ENCODE results near the gene CABS1. TPM values are rescaled to one million over a fixed set of nuclear protein-coding genes. Genes with fewer than 3 reads are reported as not detected.

CABS1 gene
- total and polyA plus RNA-seq, 2 of the 13 experiments (the other 11 are each of a cell fraction or from before 2014, with no cell fraction given): not detected

DNA sequence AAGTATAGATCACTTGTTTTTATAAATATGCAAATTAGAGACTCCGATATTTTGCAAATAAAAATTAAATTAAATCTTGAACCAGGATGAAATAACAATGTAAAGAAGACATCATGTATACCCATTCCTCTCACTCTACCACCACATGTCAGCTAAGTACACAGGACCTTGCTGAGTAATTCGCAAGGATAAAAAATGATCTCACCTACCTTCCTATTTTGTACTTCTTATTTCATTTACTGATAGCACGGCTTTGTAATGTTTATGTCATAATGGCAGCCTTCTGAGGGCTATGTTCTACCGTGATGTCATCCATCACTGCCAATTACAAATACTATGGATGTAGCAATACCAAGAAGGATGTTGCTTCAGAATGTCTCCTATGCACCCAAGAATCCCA, 37.2 kb downstream of the CABS1 start:
- ATAC-seq (no peak), FAIRE-seq (no peak), DNase-seq (ENCODE audit: low spot score) (no peak)
- WGBS (ENCODE audit: low lambda C conversion rate): 13% methylated on average over 4 of the region's 4 CpGs
- Histone ChIP-seq H3K36me3 (replicated peaks in 1 of 2; ENCODE audit: control insufficient read depth in 1 of 2, insufficient read depth in 2 of 2, low read length in 2 of 2) (no peaks in the 10 kb centered on the region), H2AFZ (ENCODE audit: low read length) (no peak overlapping the region), H3K79me2 (ENCODE audit: insufficient read depth, low read length) (no peaks in the 10 kb centered on the region), H3K9me3 (ENCODE audit: low read length) (no peaks in the 10 kb centered on the region), H3K27ac (ENCODE audit: extremely low read length, insufficient read depth, low read length) (no peak overlapping the region), H3K4me1 (ENCODE audit: insufficient read depth, low read length) (no peaks in the 10 kb centered on the region), H3K4me3 (replicated peaks in 1 of 3; ENCODE audit: insufficient read depth in 1 of 3, low read depth in 2 of 3, low read length in 3 of 3) (no peak overlapping the region), H3K27me3 (ENCODE audit: control insufficient read depth in 1 of 2, insufficient read depth in 2 of 2, low read length in 2 of 2) (no peaks in the 10 kb centered on the region), H3K9ac (ENCODE audit: insufficient read depth, low read depth, low read length) (no peak overlapping the region), H4K20me1 (ENCODE audit: insufficient read depth, low read length) (no peaks in the 10 kb centered on the region), H3K4me2 (ENCODE audit: low read depth, low read length) (no peak overlapping the region)
- no TSS peak for BruUV-seq (replicated peaks)
- TF ChIP-seq, protein P1, sequence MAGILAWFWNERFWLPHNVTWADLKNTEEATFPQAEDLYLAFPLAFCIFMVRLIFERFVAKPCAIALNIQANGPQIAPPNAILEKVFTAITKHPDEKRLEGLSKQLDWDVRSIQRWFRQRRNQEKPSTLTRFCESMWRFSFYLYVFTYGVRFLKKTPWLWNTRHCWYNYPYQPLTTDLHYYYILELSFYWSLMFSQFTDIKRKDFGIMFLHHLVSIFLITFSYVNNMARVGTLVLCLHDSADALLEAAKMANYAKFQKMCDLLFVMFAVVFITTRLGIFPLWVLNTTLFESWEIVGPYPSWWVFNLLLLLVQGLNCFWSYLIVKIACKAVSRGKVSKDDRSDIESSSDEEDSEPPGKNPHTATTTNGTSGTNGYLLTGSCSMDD (CRISPR knock-in tag; IDR thresholded peaks at IDR 0.05): no peak
- no peak for TF ChIP-seq WIZ (CRISPR knock-in tag; IDR thresholded peaks at IDR 0.05)
- no peak for TF ChIP-seq DNMT1 (CRISPR knock-in tag; IDR thresholded peaks at IDR 0.05)
- TF ChIP-seq ZFP37 (CRISPR knock-in tag; IDR thresholded peaks at IDR 0.05; ENCODE audit: borderline replicate concordance): no peak
- TF ChIP-seq ATF7 (IDR thresholded peaks at IDR 0.05): 0 out of 2 replicates have a peak, but pooled peaks have one; percentile 25
- no peak for TF ChIP-seq ATF7 (CRISPR knock-in tag; IDR thresholded peaks at IDR 0.05)
- no peak for TF ChIP-seq MBNL3 (CRISPR knock-in tag; conservative IDR thresholded peaks at IDR 0.05)
- no peak for TF ChIP-seq ZSCAN9 (CRISPR knock-in tag; IDR thresholded peaks at IDR 0.05; ENCODE audit: borderline replicate concordance)
- intact Hi-C loops (cut with micrococcal nuclease; ENCODE audit: unreplicated experiment): no loop called here
- ChIA-PET CTCF (ENCODE audit: low intra/inter-chr PET ratio, low total read pairs) (no interaction called here), POLR2A (no interaction called here)
- in situ Hi-C loops (cut with HindIII; ENCODE audit: extremely low pct_ligation_motif_present, low pct_unique_long_range_greater_than_20kb): no loop called here

DNA sequence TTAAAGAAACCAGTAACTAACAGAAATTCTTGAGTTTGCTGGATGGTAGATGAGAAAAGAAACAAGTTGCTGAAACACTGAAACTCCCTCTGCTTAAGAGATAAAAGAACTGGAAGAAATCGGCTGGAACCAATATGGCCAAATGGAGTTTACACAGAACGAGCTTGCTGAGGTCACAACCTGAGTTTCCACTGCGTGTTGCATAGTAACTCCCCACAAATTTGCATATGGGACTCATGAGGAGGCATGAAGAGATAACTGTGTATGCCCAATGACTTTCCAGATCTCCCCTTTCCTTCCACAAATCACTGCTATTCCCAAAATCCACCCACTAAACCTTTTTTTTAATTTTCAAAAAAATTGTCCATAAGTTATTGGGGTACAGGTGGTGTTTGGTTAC, 38.0 kb downstream of the CABS1 start:
- POLR2A ChIA-PET: no interaction called here
- FAIRE-seq (no peak), ATAC-seq (no peak), DNase-seq (ENCODE audit: low spot score) (no peak)
- BruUV-seq (replicated peaks): no TSS peak
- Histone ChIP-seq H3K9me3 (ENCODE audit: low read length) (no peaks in the 10 kb centered on the region), H3K79me2 (ENCODE audit: insufficient read depth, low read length) (no peaks in the 10 kb centered on the region), H3K4me1 (ENCODE audit: insufficient read depth, low read length) (no peaks in the 10 kb centered on the region), H3K4me2 (ENCODE audit: low read depth, low read length) (no peak overlapping the region), H2AFZ (ENCODE audit: low read length) (no peak overlapping the region), H3K9ac (ENCODE audit: insufficient read depth, low read depth, low read length) (no peak overlapping the region), H3K27ac (ENCODE audit: extremely low read length, insufficient read depth, low read length) (no peak overlapping the region), H3K4me3 (replicated peaks in 1 of 3; ENCODE audit: insufficient read depth in 1 of 3, low read depth in 2 of 3, low read length in 3 of 3) (no peak overlapping the region), H3K27me3 (ENCODE audit: control insufficient read depth in 1 of 2, insufficient read depth in 2 of 2, low read length in 2 of 2) (no peaks in the 10 kb centered on the region), H4K20me1 (ENCODE audit: insufficient read depth, low read length) (no peaks in the 10 kb centered on the region), H3K36me3 (replicated peaks in 1 of 2; ENCODE audit: control insufficient read depth in 1 of 2, insufficient read depth in 2 of 2, low read length in 2 of 2) (no peaks in the 10 kb centered on the region)
- intact Hi-C loops (cut with micrococcal nuclease; ENCODE audit: unreplicated experiment): no loop called here
- in situ Hi-C loops (cut with HindIII; ENCODE audit: extremely low pct_ligation_motif_present, low pct_unique_long_range_greater_than_20kb): no loop called here
- CTCF ChIA-PET (ENCODE audit: low intra/inter-chr PET ratio, low total read pairs): no interaction called here
- WGBS (ENCODE audit: low lambda C conversion rate): 37% methylated on average over 3 of the region's 3 CpGs
- TF ChIP-seq ZNF777 (CRISPR knock-in tag; IDR thresholded peaks at IDR 0.05) (no peak), ZNF792 (CRISPR knock-in tag; IDR thresholded peaks at IDR 0.05) (no peak), RNF2 (conservative IDR thresholded peaks at IDR 0.05; ENCODE audit: low read depth) (no peak), ZNF782 (CRISPR knock-in tag; IDR thresholded peaks at IDR 0.05; ENCODE audit: borderline replicate concordance) (no peak), GTF2F1 (IDR thresholded peaks at IDR 0.05; ENCODE audit: low read length) (no peak), SP4 (CRISPR knock-in tag; IDR thresholded peaks at IDR 0.05) (no peak), ZKSCAN1 (IDR thresholded peaks at IDR 0.05; ENCODE audit: low read length) (no peak), SYNCRIP (IDR thresholded peaks at IDR 0.05; ENCODE audit: insufficient read depth, low read depth, low read length) (no peak), RFXANK (CRISPR knock-in tag; IDR thresholded peaks at IDR 0.05) (no peak), ZNF274 (CRISPR knock-in tag; IDR thresholded peaks at IDR 0.05) (no peak), EZH2 (conservative IDR thresholded peaks at IDR 0.05; ENCODE audit: low read depth, low read length) (no peak), ZSCAN21 (CRISPR knock-in tag; IDR thresholded peaks at IDR 0.05; ENCODE audit: borderline replicate concordance) (no peak), ZNF570 (CRISPR knock-in tag; IDR thresholded peaks at IDR 0.05; ENCODE audit: borderline replicate concordance) (no peak), ONECUT2 (CRISPR knock-in tag; IDR thresholded peaks at IDR 0.05) (no peak)
- TF ChIP-seq, protein P2, sequence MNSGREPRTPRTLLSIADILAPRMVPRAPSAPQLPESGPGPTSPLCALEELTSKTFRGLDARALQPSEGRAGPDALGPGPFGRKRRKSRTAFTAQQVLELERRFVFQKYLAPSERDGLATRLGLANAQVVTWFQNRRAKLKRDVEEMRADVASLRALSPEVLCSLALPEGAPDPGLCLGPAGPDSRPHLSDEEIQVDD (CRISPR knock-in tag; IDR thresholded peaks at IDR 0.05; ENCODE audit: borderline replicate concordance): no peak

Data from HepG2 (cell line).